Measurements from ENCODE around the gene ASS1. TPM values are rescaled to one million over a fixed set of nuclear protein-coding genes. Genes with fewer than 3 reads are reported as not detected.

The ASS1 gene
- total and polyA plus RNA-seq, 10 donors = 15.4 to 37.4 (median 26.6) TPM

DNA sequence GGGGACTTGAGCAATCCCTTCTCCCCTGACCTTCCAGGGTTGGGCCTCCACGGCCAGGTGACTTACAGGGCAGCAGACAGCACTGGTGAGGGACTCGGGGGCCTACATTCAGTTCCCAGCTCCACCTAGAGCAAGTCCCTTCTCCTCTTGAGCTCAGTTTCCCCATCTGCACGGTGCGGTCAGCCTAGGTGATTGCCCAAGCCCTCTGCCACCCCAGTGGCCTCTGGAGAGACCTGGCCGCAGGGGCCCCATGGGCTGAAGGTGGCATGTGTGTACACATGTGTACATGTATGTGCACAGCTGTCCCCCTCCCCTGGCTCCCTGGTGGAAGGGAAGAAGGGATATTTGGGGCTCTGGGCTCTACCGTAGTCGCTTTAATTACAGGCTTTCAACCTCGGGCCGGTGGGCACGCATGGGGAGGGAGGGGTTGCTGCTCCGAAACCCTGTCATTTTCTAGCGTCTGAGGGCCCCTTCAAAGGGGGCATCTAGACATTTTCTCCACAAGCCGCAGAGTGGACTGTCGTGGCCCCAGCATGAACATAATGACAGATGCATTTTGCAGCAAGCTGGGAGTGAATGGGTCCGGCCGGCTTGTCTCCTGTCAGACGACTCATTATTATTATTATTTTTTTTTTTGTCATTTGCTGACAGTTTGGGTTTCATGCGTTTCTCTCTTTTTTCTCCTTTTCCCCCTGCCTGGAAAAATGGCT lies 44.0 kb downstream of the ASS1 start:
- H3K27me3 ChIP-seq (replicated peaks in 1 of 7) = peaks cover 0 to 33% (median 0%) of the 10 kb centered on the region in 7 donors
- DNase-seq = no peak
- no peaks in the 10 kb centered on the region for H3K9me3 ChIP-seq
- 88 to 92% (median 90%) methylated on average over 14 to 18 of the region's 18 CpGs for WGBS, 5 donors
- no peaks in the 10 kb centered on the region for H3K4me1 ChIP-seq
- no peak overlapping the region for H3K4me3 ChIP-seq
- no peak overlapping the region for H3K27ac ChIP-seq
- peaks cover 0 to 27% (median 0%) of the 10 kb centered on the region in 6 donors for H3K36me3 ChIP-seq
- intact Hi-C loops (cut with DNase I; ENCODE audit: low total_unique reads) = no loop called here
- TF ChIP-seq POLR2A (IDR thresholded peaks at IDR 0.05) (no peak), POLR2AphosphoS5 (IDR thresholded peaks at IDR 0.05) (no peak)
- TF ChIP-seq, protein P1, sequence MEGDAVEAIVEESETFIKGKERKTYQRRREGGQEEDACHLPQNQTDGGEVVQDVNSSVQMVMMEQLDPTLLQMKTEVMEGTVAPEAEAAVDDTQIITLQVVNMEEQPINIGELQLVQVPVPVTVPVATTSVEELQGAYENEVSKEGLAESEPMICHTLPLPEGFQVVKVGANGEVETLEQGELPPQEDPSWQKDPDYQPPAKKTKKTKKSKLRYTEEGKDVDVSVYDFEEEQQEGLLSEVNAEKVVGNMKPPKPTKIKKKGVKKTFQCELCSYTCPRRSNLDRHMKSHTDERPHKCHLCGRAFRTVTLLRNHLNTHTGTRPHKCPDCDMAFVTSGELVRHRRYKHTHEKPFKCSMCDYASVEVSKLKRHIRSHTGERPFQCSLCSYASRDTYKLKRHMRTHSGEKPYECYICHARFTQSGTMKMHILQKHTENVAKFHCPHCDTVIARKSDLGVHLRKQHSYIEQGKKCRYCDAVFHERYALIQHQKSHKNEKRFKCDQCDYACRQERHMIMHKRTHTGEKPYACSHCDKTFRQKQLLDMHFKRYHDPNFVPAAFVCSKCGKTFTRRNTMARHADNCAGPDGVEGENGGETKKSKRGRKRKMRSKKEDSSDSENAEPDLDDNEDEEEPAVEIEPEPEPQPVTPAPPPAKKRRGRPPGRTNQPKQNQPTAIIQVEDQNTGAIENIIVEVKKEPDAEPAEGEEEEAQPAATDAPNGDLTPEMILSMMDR (IDR thresholded peaks at IDR 0.05 in 8 of 11, conservative IDR thresholded peaks at IDR 0.05 in 3 of 11) = no peak

DNA sequence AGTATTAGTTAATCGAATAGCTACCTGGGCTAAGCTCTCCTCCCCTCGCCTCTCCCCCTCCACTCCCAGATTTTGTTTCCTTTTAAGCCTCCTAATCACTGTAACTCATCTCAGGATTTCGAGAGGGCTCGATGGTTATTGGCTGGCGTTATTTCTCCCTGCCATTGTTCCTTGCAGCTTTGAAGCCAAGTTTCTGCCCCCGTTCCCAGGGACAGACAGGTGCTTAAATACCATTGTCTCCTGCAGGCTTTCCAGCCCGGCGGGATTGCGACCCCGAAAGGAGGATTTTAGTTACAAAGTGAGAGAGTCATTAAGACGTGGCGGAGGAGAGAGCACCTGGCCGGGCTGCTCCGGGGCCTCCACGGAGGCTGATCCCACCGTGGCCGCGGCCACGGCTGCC lies 46.2 kb downstream of the ASS1 start:
- Histone ChIP-seq H3K9me3 (peaks cover 0 to 18% (median 9%) of the 10 kb centered on the region in 8 donors), H3K36me3 (peaks cover 0 to 40% (median 0%) of the 10 kb centered on the region in 6 donors), H3K27ac (no peak overlapping the region), H3K27me3 (replicated peaks in 1 of 7) (peaks cover 0 to 32% (median 0%) of the 10 kb centered on the region in 7 donors), H3K4me1 (no peaks in the 10 kb centered on the region), H3K4me3 (no peak overlapping the region)
- intact Hi-C loops (cut with DNase I; ENCODE audit: low total_unique reads) = no loop called here
- TF ChIP-seq, protein P1 (IDR thresholded peaks at IDR 0.05 in 8 of 11, conservative IDR thresholded peaks at IDR 0.05 in 3 of 11) = no peak
- no peak for TF ChIP-seq POLR2AphosphoS5 (IDR thresholded peaks at IDR 0.05)
- no peak for TF ChIP-seq POLR2A (IDR thresholded peaks at IDR 0.05)
- WGBS, 5 donors = 80 to 87% (median 87%) methylated on average over 19 of the region's 19 CpGs
- DNase-seq = no peak

DNA sequence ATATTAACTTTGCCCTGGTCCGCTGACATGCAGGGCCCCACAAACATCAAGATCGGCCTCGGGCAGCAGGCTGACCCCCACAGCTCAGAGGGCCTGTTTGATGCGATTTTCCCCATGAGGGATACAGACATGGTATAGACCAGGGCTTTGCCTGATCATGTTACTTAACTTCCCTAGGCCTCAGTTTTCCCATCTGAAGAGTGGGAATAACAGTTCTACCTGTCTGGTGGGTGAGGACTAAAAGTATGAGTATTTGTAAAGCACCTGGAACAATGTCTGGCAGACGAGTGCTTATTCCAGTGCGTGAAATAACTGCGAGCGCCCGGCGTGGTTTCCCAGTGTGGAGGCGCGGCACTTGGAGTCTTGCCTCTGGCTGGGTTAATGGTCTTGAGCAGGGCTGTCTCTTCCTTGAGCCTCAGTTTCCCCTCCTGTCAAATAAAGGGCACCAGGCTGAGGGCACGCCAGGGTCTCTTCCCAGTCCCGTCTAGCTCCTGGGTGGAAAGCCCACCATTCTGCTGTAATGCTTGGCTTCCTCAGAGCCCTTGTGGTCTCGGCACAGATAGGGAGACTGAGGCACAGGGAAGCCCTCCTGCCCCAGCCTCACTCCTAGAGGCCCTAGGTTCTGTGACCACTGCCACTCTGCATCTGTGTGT lies 47.2 kb downstream of the ASS1 start:
- DNase-seq = no peak
- H3K36me3 ChIP-seq = peaks cover 0 to 49% (median 0%) of the 10 kb centered on the region in 6 donors
- peaks cover 0 to 18% (median 9%) of the 10 kb centered on the region in 8 donors for H3K9me3 ChIP-seq
- 92 to 95% (median 93%) methylated on average over 13 to 15 of the region's 15 CpGs for WGBS, 5 donors
- no peak for TF ChIP-seq POLR2A (IDR thresholded peaks at IDR 0.05)
- TF ChIP-seq, protein P1 (IDR thresholded peaks at IDR 0.05 in 8 of 11, conservative IDR thresholded peaks at IDR 0.05 in 3 of 11) = no peak
- TF ChIP-seq POLR2AphosphoS5 (IDR thresholded peaks at IDR 0.05) = no peak
- no peaks in the 10 kb centered on the region for H3K4me1 ChIP-seq
- peaks cover 0 to 32% (median 0%) of the 10 kb centered on the region in 7 donors for H3K27me3 ChIP-seq (replicated peaks in 1 of 7)
- H3K27ac ChIP-seq = no peak overlapping the region
- no peak overlapping the region for H3K4me3 ChIP-seq
- intact Hi-C loops (cut with DNase I; ENCODE audit: low total_unique reads) = no loop called here

DNA sequence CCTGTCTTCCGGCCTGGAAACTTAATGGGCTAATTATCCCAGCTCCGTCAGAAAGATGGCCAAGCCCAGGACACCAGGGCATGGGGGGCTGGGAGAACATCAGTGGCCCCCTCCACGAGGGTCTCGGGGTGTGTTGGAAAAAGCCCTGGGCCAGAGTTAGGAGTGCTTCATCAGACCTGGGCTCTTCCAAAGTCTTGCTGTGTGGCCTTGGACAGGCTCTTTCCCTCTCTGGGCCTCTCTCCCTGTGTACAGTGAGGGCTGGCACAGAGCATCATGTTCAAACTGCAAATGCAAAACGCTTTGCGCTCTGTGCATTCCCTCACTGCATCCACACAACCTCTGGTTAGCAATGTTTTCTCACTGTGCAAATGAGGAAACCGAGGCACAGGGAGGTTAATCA lies 48.3 kb downstream of the ASS1 start:
- peaks cover 0 to 49% (median 0%) of the 10 kb centered on the region in 6 donors for H3K36me3 ChIP-seq
- WGBS, 5 donors = 81 to 96% (median 82%) methylated on average over 7 of the region's 7 CpGs
- no peak overlapping the region for H3K27ac ChIP-seq
- intact Hi-C loops (cut with DNase I; ENCODE audit: low total_unique reads) = no loop called here
- no peak overlapping the region for H3K4me3 ChIP-seq
- H3K27me3 ChIP-seq (replicated peaks in 1 of 7) = peaks cover 0 to 35% (median 0%) of the 10 kb centered on the region in 7 donors
- no peak for DNase-seq
- H3K9me3 ChIP-seq = peaks cover 0 to 18% (median 9%) of the 10 kb centered on the region in 8 donors
- no peaks in the 10 kb centered on the region for H3K4me1 ChIP-seq
- no peak for TF ChIP-seq POLR2AphosphoS5 (IDR thresholded peaks at IDR 0.05)
- TF ChIP-seq POLR2A (IDR thresholded peaks at IDR 0.05) = no peak
- TF ChIP-seq, protein P1 (IDR thresholded peaks at IDR 0.05 in 8 of 11, conservative IDR thresholded peaks at IDR 0.05 in 3 of 11) = no peak

All from spleen (tissue), 11 donors.